Activated T-helper 2 cell treated with anti-CD3 and anti-CD28 coated beads, Interferon-gamma antibody, Interleukin-2, Interleukin-4, amounts not matched to agents 10 μg/mL and 5 μg/mL and 100 μg/mL, durations not matched to agents 14 hours and 24 hours and 36 hours (primary cell): ENCODE results near the gene INPP4A. TPM values are rescaled to one million over a fixed set of nuclear protein-coding genes. Genes with fewer than 3 reads are reported as not detected.
A peak's percentile ranks its signal among the peaks of the same experiment; 100 is the strongest.

Experiments
- DNase-seq: peaks from one replicate; pipeline ENCODE4 v3.0.0; 2021; ENCODE audit warnings: low spot score
- H3K27ac Mint-ChIP-seq: one replicate; pipeline ENCODE4 v1.8.0; 2021; ENCODE audit warnings: mixed read lengths
- H3K27me3 Mint-ChIP-seq: one replicate; pipeline ENCODE4 v1.8.0; 2021; ENCODE audit warnings: low read depth, mixed read lengths
- H3K36me3 Mint-ChIP-seq: one replicate; pipeline ENCODE4 v1.8.0; 2021; ENCODE audit warnings: low read depth, mixed read lengths
- H3K4me1 Mint-ChIP-seq: one replicate; pipeline ENCODE4 v1.8.0; 2021; ENCODE audit warnings: low read depth, mixed read lengths
- H3K4me3 Mint-ChIP-seq: one replicate; pipeline ENCODE4 v1.8.0; 2021; ENCODE audit warnings: low read depth, mild to moderate bottlenecking, moderate library complexity, mixed read lengths
- H3K9me3 Mint-ChIP-seq: one replicate; pipeline ENCODE4 v1.8.0; 2021; ENCODE audit warnings: mixed read lengths
- intact Hi-C: fragments of 100-400 bp; cut with micrococcal nuclease; formaldehyde crosslinking; loops from one replicate; pipeline ENCODE4 v1.15.1; 2023
- total RNA-seq: library from RNA; stranded (reverse); gene quantifications from 2 replicates; pipeline ENCODE4 v1.2.3, GENCODE V29; 2022

INPP4A gene
- total RNA-seq, 1 donor from 2014 or later, result 35.9 TPM

DNA sequence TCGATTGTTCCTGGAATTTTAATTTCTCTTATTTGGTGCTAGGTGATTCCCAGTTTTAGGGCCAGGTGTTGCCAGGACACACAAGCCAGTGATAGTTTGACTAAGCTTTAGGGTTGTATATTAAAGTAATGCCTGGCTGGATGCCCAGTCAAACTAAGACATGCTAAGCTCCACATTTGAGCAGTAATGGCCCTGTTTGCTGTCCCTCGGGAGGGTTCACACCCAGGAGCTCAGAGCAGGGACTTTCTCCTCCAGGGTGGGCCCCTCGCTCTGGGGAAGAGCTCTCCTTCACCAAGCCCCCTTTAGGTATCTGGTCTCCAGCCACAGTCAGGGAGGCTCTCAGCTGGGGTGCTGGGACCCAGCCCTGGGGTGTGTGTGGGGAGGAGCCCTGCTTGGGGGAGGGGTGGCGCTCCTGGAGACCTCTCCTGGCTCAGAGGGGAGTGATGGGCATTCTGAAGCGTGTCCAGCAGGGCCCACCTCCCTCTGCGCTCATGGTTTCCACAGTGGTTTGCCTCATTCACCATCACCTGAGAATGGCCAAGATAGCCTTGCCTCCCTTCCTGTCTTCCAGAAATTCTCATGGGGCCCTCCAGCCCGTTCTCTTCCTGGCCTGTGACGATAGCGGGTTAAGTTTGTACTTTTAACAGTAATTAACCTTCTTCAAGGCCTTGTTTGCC, 31.7 kb downstream of the INPP4A start:
- no peak overlapping the region for H3K27ac Mint-ChIP-seq
- intact Hi-C loops, result no loop called here

GRCh38 chr2:98477036-98477435, 32.4 kb downstream of the INPP4A start:
- DNase-seq, result no peak
- Mint-ChIP-seq H3K4me1 (peaks cover 88% of the 10 kb centered on the region), H3K36me3 (peaks cover 4% of the 10 kb centered on the region), H3K27ac (no peak overlapping the region), H3K4me3 (no peak overlapping the region), H3K9me3 (no peaks in the 10 kb centered on the region), H3K27me3 (no peaks in the 10 kb centered on the region)
- intact Hi-C loops, result no loop called here

More for the DNA sequence above, 31.7 kb downstream of the INPP4A start:
- DNase-seq, result no peak
- Mint-ChIP-seq H3K9me3 (no peaks in the 10 kb centered on the region), H3K36me3 (peaks cover 4% of the 10 kb centered on the region), H3K4me3 (no peak overlapping the region), H3K27me3 (no peaks in the 10 kb centered on the region), H3K4me1 (peaks cover 91% of the 10 kb centered on the region)

GRCh38 chr2:98477506-98477905, 32.8 kb downstream of the INPP4A start:
- Mint-ChIP-seq H3K4me1 (peaks cover 88% of the 10 kb centered on the region), H3K9me3 (no peaks in the 10 kb centered on the region), H3K27ac (peak overlapping the region; percentile 66), H3K36me3 (peaks cover 4% of the 10 kb centered on the region), H3K4me3 (peak overlapping the region; percentile 18), H3K27me3 (no peaks in the 10 kb centered on the region)
- no peak for DNase-seq
- intact Hi-C loops, result no loop called here

DNA sequence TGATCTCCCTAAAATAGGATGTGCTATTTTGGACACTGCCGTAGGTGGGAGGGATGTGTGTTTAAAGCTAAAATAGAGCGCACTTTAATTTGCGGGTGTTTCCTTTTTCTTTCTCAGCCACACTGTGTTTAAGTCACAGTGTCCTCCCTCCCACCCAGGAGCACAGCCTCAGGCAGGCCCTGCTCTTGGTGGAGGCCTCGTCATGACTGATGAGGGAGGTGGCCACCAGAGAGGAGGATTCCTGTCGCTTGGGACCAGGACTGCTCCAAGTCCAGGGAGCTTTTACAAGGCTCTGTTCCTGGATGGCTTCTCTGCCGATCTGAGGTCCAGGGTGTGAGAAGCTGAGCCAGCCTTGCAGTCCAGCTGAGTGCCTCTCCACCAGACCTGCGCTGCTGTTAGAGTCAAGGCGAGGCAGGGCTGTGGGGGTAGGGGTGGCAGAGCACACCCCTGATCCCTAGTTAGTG, 33.5 kb downstream of the INPP4A start:
- peak overlapping the region; percentile 84 for H3K27ac Mint-ChIP-seq
- H3K4me1 Mint-ChIP-seq, result peaks cover 84% of the 10 kb centered on the region
- intact Hi-C loops, result no loop called here
- no peak for DNase-seq
- no peaks in the 10 kb centered on the region for H3K27me3 Mint-ChIP-seq
- peaks cover 4% of the 10 kb centered on the region for H3K36me3 Mint-ChIP-seq
- no peak overlapping the region for H3K4me3 Mint-ChIP-seq
- H3K9me3 Mint-ChIP-seq, result no peaks in the 10 kb centered on the region

DNA sequence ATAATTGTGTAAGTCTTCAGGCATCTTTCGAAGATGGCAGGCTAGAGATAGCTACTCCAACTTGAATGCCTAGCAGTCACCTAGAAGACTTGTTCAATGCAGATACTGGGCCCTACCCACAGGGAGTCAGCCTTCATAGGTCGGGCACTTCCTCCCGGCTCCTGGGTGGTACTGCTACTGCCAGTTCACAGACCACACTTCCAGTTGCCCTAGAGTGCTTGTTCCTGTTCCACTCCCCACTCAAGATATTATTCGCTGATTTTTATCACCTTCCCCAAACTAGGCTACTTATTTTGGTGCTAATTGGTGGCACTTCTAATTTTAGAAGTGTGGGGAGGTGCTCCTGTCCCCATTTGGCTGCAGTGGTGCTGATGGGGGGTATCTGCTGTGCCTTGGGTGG, 34.2 kb downstream of the INPP4A start:
- H3K27me3 Mint-ChIP-seq, result no peaks in the 10 kb centered on the region
- no peaks in the 10 kb centered on the region for H3K9me3 Mint-ChIP-seq
- H3K4me1 Mint-ChIP-seq, result peaks cover 84% of the 10 kb centered on the region
- peak overlapping the region; percentile 6 for H3K4me3 Mint-ChIP-seq
- no peak for DNase-seq
- H3K36me3 Mint-ChIP-seq, result peaks cover 4% of the 10 kb centered on the region
- peak overlapping the region; percentile 84 for H3K27ac Mint-ChIP-seq
- intact Hi-C loops, result no loop called here

- H3K27me3 Mint-ChIP-seq, result no peaks in the 10 kb centered on the region
- intact Hi-C loops, result no loop called here
- no peaks in the 10 kb centered on the region for H3K9me3 Mint-ChIP-seq
- DNase-seq, result no peak
- H3K27ac Mint-ChIP-seq, result peak overlapping the region; percentile 84
- peak overlapping the region; percentile 6 for H3K4me3 Mint-ChIP-seq
- H3K4me1 Mint-ChIP-seq, result peaks cover 84% of the 10 kb centered on the region
- H3K36me3 Mint-ChIP-seq, result peaks cover 4% of the 10 kb centered on the region
Measured at GRCh38 chr2:98479371-98479770, 34.7 kb downstream of the INPP4A start.

DNA sequence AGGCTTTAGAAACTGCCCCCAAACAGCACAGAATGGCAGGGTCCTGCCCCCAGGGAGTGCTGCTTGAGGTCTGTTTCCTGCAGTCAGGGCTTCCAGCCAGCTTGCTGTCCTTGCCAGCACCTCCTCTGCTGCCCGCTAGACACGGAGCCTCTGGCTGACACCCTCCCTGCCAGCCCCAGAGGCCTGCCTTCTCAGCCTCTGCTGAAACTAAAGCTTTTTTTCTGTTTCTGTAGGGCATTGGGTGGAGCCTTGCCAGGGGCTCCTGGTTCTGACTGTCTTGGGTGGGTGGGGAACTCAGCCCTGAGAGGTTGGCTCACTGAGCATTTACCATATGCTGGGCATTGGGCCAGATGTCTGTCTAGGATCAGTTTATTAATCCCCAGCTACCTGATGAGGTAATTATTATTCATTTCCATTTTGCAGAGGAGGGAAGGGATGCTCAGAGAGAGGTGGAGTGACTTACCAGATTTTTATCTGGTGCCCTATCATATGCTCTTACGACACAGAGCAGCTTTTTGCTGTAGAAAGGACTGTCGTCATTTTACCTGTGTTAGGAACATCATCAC, 35.4 kb downstream of the INPP4A start:
- no peaks in the 10 kb centered on the region for H3K9me3 Mint-ChIP-seq
- DNase-seq, result no peak
- peaks cover 4% of the 10 kb centered on the region for H3K36me3 Mint-ChIP-seq
- intact Hi-C loops, result loop anchor here (5.0 kb wide), 1 partner anchor 72 kb away; no protein-coding TSS in a partner anchor
- peak overlapping the region; percentile 38 for H3K4me3 Mint-ChIP-seq
- H3K4me1 Mint-ChIP-seq, result peaks cover 87% of the 10 kb centered on the region
- H3K27me3 Mint-ChIP-seq, result no peaks in the 10 kb centered on the region
- H3K27ac Mint-ChIP-seq, result peak overlapping the region; percentile 84

GRCh38 chr2:98480598-98480997, 35.9 kb downstream of the INPP4A start:
- Mint-ChIP-seq H3K9me3 (no peaks in the 10 kb centered on the region), H3K36me3 (peaks cover 4% of the 10 kb centered on the region), H3K4me3 (no peak overlapping the region), H3K27ac (no peak overlapping the region), H3K4me1 (peaks cover 87% of the 10 kb centered on the region), H3K27me3 (no peaks in the 10 kb centered on the region)
- DNase-seq, result no peak
- intact Hi-C loops, result loop anchor here (5.0 kb wide), 1 partner anchor 72 kb away; no protein-coding TSS in a partner anchor

GRCh38 chr2:98482362-98482761, 37.7 kb downstream of the INPP4A start:
- H3K4me1 Mint-ChIP-seq, result peaks cover 90% of the 10 kb centered on the region
- H3K4me3 Mint-ChIP-seq, result no peak overlapping the region
- intact Hi-C loops, result loop anchor here (2.0 to 5.0 kb wide), 3 partner anchors 26 to 70 kb away; no protein-coding TSS in a partner anchor
- peaks cover 4% of the 10 kb centered on the region for H3K36me3 Mint-ChIP-seq
- H3K9me3 Mint-ChIP-seq, result no peaks in the 10 kb centered on the region
- H3K27me3 Mint-ChIP-seq, result no peaks in the 10 kb centered on the region
- no peak overlapping the region for H3K27ac Mint-ChIP-seq
- no peak for DNase-seq

- Mint-ChIP-seq H3K27me3 (no peaks in the 10 kb centered on the region), H3K27ac (peak overlapping the region; percentile 26), H3K4me1 (peaks cover 89% of the 10 kb centered on the region), H3K36me3 (no peaks in the 10 kb centered on the region), H3K4me3 (peak overlapping the region; percentile 43), H3K9me3 (no peaks in the 10 kb centered on the region)
- DNase-seq, result no peak
- intact Hi-C loops, result loop anchor here (1.0 to 5.0 kb wide), 6 partner anchors 15 to 70 kb away; no protein-coding TSS in a partner anchor
Measured at GRCh38 chr2:98483257-98483861, 38.7 kb downstream of the INPP4A start.

DNA sequence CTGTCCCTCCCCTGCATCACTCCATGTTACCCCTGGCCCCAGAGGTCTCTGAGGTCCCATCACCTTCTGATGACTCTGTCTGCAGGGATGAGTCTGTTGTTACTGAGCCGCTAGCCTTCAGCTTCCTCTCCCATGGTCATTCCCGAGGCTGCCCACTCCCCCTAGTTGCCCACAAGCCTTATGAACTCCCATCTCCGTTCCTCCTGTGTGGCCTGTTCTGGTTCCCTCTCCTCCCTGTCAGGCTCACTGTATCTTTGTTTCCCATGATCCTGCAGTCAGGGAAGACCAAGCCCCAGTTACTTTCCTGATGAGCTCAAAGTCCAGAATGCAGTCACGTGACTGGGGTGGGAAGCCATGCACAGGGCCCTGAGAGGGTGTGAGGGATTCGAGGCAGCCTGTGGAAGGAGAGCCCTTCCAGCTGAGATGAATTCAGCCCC, 39.5 kb downstream of the INPP4A start:
- H3K27ac Mint-ChIP-seq, result peak overlapping the region; percentile 26
- H3K27me3 Mint-ChIP-seq, result no peaks in the 10 kb centered on the region
- H3K36me3 Mint-ChIP-seq, result no peaks in the 10 kb centered on the region
- H3K9me3 Mint-ChIP-seq, result no peaks in the 10 kb centered on the region
- no peak for DNase-seq
- H3K4me3 Mint-ChIP-seq, result peak overlapping the region; percentile 35
- intact Hi-C loops, result loop anchor here (5.0 kb wide), 1 partner anchor 68 kb away; no protein-coding TSS in a partner anchor
- H3K4me1 Mint-ChIP-seq, result peaks cover 85% of the 10 kb centered on the region

DNA sequence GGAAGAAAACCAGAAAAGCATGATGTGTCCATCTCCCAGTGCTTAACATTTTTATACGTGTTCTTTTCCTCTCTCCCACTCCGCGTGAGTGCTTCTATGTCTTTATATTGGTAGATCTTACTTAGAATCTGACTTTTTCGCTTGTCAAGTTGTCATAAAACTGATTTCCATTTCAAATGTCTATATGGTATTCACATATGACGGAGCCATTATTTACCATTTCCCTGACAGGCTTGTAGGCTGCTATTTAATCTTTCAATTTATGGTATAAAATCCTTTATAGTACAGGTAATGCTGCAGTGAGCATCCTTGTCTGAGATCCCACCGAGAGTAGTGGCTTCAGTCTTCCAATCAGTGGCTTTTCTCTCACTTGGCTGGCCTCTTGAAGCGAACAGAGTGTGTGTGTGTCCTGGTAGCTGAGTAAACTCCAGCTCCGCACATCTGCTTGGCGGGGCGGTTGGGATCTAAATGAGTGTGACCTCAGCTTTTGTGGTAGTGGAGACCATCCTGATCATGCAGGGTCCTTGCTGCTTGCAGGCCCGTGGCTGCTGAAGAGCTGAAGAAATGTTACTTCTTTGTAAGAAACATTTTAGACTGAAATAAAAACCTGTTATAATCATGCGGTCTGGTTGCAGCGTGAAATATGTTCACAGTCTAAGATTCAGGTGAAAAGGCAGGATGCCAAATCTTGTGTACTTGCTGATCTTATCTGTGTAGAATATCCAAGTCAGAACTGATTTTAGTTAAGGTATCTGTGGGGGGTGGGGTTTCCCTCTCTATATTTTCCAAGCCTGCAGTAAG, 40.2 kb downstream of the INPP4A start:
- no peak for DNase-seq
- no peaks in the 10 kb centered on the region for H3K9me3 Mint-ChIP-seq
- H3K36me3 Mint-ChIP-seq, result no peaks in the 10 kb centered on the region
- no peak overlapping the region for H3K4me3 Mint-ChIP-seq
- intact Hi-C loops, result loop anchor here (5.0 kb wide), 1 partner anchor 67 kb away; no protein-coding TSS in a partner anchor
- H3K27me3 Mint-ChIP-seq, result no peaks in the 10 kb centered on the region
- no peak overlapping the region for H3K27ac Mint-ChIP-seq
- peaks cover 78% of the 10 kb centered on the region for H3K4me1 Mint-ChIP-seq
